Activated CD8-positive, alpha-beta memory T cell treated with anti-CD3 and anti-CD28 coated beads, Interleukin-2, amount 50 U/mL, for 24 hours (primary cell): Measurements from ENCODE around the gene SLC12A7.

ENCODE experiments used
- DNase-seq: peaks from one replicate; pipeline ENCODE4 v3.0.0-alpha.2; 2020; ENCODE audit errors: extremely low read depth

Gene SLC12A7

GRCh38 chr5:1125030-1125357, 13.1 kb upstream of the SLC12A7 start:
- DNase-seq, result no peak

- DNase-seq, result no peak
Measured at GRCh38 chr5:1124205-1125029, 12.6 kb upstream of the SLC12A7 start.

DNA sequence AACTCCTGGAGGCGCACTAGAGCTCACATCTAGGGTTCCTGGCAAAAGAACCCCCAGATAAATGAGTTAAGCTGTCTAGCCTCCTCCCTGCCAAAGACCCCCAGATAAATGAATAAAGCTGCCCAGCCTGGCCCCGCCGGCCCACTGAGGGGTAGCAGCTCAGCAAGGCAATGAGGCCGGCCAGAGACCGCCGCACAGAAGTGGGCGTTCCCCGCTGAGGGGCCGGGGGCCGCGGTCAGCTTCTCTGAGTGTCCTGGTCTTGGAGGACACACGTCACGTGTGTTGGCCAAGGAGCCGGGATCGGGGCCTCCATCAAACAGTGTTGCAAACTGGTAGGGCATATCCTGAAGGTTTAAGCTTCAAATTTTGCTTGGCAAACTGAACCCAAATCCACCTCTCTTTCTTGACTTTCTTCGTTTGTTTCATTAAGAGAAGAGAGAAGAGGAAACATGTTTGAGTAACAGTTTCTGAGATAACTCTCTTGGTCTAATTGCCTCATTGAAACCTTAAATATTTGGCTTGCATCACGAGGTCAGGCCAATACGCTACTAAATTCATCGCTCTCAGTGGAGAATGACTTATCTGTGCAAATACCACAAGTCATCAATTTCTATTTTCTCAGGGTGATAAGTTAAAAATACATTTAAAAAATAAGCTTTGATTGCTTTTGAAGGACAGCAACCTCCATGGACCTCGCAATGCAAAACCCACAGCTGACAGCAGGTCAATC, 11.7 kb upstream of the SLC12A7 start:
- DNase-seq, result no peak

DNA sequence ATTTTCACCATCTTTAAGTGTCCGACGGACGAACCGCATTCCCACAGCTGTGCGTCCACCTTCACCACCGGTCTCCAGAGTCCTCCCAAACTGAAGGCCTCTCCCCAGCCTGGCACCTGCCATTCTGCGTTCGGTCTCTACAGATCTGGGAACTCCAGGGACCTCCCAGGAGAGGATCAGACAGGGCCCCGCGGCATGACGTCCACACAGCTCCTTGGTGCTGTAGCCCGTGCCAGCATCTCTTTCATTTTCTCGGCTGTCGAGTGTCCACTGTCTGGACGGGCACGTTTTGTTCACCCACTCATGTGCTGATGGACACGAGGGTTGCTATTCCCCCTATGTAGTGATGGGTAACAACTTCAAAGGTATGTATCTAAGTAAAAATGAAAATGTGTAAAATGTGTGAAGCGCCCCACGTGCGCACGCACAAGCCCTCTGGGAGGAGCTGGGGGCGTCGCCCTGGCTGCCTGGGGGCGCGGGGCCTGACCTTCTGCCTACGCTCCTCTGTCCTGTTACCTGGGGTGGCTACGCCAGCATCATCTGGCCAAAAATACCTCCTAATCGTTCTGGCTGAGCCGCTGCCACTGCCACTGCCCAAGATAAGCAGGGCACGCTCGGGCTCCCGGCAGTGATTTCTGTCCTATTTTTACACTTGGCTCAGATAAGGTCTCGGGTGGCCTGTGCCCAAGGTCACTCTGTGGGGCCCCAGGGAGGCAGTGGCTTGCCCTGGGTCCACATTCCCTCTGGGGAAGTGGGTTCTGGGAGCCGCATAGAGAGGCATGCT, 10.8 kb upstream of the SLC12A7 start:
- DNase-seq, result no peak

- DNase-seq, result no peak
Measured at GRCh38 chr5:1121891-1122290, 10.0 kb upstream of the SLC12A7 start.

DNA sequence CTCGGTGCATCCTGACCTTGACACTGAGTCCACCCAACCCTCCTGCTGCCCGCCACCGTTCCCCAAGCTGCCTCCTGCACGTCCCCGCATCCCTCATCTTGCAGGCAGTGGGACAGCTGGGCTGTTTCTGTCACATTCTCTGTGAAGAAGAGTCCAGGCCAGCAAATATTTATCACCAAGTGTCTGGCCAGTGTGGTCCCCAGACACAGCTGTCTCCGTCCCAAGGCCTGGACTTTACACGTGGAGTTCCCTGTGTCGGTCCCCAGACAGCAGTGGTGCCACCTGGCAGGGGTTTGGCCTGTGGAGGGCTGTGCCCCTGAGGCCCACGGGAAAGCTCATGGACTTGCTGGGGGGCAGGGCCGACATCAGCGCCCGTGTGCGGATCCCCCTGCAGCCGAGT, 9.2 kb upstream of the SLC12A7 start:
- DNase-seq, result no peak

DNA sequence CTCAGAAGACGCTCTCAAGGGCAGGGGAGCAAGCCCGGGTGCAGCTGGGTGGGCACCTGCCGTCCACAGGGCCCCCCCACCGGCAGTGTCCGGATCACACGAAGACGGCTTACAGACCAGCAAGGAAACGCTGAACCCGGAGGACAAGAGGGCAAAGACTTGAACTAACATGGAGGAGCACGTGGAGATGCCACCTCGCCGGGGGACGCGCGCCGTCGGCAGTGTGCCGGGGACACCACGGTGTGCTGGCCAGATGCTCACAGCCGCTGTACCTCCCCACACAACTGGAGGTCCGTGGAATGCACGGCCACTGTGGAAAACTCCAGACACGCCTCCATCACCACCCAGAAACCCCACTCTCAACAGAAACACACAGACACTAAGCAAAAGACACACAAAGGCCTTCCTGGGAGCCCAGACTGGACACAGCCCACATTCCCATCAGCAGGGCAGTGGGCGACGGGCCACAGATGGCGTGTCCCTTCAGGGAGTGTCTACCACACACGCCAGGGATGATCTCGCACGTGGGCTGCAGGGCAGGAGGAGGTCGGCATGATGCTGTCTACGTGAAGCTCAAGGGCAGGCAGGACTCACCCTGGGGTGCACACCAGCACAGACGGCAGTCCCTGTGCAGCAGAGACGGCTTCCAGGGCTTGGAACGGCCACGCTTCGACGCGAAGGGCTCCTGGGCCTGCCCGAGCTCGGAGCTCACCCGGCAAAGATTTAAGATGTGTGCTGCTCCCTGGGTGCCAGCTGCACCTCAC, 8.6 kb upstream of the SLC12A7 start:
- DNase-seq, result no peak

DNA sequence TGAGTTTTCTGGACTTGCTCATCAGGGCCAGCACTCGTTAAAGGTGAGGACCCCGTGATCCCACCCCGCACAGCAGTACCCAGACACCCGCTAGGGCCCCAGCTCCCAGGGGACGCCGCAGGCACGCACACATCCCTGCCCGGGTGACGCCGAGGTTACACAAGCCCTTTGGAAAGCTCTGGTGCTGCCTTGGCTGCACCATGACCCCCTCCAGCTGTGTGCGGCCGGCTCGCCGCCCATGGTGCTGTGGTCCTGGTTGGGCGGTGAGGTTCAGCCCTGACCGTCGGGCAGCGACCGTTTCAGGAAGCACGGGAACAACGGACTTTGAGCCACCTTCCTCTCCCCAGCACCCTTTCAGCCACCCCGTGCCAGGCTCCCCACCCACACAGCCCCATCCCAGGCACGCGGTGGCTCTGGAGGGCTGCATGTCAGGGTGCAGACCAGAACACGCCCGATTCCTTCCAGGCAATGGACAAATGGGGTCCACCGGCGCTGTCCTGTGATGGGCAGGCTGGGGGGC, 7.5 kb upstream of the SLC12A7 start:
- no peak for DNase-seq

GRCh38 chr5:1118738-1119137, 6.9 kb upstream of the SLC12A7 start:
- no peak for DNase-seq

GRCh38 chr5:1118231-1118698, 6.4 kb upstream of the SLC12A7 start:
- DNase-seq, result no peak

- no peak for DNase-seq
Measured at GRCh38 chr5:1116977-1117376, 5.1 kb upstream of the SLC12A7 start.

- no peak for DNase-seq
Measured at GRCh38 chr5:1116109-1116740, 4.4 kb upstream of the SLC12A7 start.

GRCh38 chr5:1115123-1115815, 3.4 kb upstream of the SLC12A7 start:
- DNase-seq, result no peak

DNA sequence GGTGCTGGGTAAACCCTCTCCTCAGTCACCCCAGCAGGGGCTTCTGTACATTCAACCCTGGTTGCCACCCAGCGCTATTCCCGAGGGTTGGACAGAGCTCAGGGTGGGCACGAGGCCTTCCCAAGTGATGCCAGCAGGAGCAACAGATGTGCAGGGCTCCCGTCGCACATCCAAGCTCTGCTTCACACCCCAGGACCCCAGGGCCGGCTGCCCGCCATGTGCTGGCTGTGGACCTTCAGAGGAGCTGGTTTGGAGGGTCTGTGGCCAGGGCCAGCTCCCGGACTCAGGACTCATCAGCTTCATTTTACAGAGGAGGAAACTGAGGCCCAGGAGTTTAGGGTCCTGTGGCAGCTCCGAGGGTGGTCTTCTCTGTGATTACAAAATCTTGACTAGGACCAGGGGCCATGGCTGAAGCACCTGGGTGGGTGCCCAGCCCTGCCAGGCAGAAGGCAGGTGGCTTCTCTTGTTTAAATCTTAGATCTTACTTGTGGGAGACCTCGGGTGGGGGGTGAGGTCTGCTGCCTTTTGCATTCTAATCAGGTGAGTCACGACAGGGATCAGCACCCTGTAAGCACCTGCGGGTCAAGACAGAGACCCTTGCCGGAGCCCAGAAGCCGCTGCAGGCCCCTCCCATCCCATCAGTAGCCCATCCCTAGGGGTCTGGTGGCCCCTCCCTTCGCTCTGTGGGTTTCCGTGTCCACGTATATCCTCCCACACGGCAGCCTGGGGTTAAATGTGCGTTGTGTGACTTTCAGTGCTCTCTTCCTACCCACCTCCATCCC, 2.1 kb upstream of the SLC12A7 start:
- no peak for DNase-seq

DNA sequence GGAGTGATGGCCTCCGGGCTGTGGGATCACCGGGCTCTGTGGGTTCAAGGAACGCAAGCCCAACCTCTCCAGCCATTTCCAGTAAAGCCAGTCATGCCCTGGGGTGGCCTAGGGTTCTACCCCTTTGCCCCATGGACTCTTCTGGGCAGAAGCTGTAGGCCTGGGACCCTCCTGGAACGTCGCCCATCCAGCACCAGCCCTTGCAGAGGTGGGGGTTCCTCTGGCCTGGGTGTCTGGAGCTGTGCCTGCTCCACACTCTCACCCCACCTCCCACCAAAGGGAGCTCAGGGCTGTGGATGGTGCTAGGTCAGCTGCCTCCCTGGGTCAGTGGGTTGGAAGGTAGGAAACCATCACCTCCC, 1.4 kb upstream of the SLC12A7 start:
- no peak for DNase-seq

DNA sequence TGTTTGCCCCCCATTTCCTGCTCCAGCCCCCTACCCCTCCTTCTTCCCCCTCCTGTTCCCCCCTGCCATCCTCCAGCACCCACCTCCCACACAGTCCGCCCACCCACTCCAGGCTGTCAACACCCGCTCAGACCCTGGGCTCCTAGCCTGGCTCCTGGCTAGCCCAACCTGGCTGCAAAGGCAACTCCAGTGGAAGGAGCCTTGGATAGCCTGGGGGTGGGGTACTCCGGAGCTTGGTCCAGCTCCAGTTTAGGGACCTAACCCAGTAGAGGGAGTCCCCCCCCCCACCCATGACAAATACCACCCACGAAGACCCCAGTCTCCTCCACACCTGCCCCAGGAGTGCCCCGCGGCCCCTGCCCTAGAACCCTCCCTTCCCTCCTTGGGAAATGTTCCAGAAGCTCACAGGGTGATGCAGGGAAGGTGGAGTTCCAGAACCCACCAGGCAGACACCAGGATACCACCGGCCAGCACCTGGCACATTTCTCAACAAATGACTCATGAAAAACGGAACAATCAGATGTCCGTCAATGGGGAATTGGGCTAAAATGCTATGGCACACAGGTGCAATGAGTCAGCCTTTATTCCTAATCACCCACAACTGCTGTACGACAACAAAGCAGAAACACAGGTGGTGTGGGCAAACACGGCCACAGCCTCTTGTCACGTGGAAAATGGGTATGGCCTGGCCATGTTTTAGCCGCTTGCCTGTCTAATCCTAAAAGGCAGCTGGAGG, 901 bp upstream of the SLC12A7 start:
- no peak for DNase-seq

DNA sequence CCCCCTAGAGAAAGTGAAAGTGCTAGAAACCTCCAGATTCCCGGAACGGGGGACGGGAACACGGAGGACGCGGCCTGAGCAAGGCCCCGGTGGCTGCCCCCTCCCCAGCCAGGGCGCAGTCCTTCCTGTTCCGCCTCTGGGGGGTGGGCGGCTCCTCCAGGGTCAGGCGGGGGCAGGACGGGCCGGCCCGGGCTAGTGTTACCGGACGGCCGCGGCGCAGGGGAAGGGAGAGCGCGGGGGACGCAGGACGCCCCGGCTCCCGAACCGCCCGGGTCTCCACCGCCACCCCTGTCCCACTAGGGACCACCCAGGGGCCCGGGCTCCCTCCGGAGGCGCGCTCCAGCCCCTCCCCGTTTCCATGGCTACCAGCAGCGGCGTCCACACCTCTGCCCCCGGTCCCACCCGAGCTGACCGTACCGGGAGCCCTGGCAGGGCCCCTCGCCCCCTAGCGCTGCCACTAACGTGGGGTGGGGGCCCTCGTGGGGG, 579 bp downstream of the SLC12A7 start:
- no peak for DNase-seq

DNA sequence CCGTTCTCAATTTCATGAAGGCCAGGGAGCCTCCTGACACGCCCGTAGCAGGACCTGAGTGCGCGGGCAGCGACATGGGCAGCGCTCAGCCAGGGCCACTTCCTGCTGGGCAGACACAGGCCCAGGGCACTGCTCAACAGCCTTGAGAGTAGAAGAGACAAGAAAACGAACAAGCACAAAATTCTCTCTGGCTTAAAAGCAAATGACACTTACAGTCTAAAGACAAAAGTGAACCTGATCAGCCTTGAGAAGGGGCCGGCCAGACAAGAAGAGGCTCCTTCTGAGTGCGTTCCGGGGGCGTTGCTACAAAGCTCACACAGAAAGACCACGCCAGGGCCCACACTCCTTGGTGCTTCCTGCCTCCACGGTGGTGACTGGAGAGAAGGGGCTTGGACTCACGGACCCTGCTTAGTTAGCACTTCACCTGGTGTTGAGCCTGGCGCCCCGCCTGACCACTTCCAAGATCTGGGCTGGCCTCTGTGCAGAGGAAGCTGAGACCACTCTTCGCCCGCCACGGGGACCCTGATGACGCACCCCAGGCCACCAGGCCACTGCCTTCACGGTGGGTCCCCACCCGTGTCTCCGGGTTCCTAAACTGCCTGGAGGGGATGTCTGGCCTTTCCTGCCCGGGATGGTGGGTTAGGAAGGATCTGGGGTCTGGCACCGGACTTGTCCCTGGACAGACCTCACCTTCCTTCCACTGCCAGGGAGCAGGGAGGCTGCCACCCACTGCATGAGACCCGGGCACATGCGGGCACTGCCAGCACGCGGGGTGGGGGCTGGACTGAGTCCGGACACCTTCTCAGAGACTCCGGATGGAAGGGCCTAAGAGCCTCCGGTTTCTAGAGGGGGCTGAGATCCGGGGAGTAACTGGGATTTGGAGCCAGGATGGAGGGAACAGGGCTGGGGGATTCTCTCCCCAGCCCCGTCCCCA, 1.3 kb downstream of the SLC12A7 start:
- DNase-seq, result no peak
